ENCODE measurements around the gene ARHGAP10.
"Not testable (repeated sequence)": the region's sequence is repeated elsewhere in the genome, so short reads cannot be mapped to it uniquely, and the experiment has no call there.

ARHGAP10 gene

DNA sequence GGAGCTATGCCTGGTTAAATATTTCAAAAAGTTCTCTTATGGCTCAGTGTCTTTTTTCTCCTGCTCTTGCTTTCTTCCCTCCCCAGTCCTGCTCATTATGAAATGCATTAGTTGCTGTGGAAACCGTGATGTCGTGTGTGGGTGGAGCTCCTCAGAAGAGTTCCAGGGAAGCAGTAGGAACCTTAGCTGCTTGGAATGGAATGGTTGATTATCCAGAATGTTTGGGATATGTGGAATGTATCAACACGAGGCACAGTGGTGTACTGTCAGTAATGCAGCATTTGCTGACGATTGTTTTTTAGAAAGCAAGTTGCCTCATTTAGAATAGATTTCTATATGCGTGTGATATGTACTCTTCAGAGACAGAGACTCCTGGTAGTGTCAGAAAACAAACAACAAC lies 333.2 kb downstream of the ARHGAP10 start:
- no peak for DNase-seq (ENCODE audit: low read depth)

DNA sequence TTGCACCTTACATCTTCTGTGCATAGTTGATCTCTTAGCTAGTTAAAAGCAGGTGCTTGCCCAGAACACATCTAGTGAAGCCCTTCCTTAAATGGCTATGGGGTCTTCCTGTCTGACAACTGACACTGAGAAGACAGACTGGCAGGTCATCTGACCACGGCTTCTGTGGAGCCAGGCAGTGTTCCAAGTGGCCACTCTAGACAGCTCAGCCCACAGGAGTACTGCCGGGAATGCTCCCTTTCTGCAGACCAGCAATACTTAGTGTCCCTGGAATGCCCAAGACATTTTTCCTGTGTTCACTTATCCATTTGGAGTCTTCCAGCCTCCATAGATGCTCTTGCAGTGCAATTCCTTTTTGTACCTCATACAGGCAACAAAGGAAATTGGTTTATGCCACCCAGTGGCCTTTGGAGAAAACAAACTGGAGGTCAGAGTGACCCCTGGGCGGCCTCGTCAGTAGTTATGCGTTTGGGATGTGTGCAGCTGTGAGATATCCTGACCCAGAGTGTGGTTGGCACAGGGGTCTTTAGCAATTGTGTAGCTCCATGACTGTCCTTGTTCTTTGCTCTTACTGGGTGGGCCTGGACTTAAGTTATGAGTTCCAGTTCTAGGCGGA lies 335.5 kb downstream of the ARHGAP10 start:
- DNase-seq (ENCODE audit: low read depth): no peak

DNA sequence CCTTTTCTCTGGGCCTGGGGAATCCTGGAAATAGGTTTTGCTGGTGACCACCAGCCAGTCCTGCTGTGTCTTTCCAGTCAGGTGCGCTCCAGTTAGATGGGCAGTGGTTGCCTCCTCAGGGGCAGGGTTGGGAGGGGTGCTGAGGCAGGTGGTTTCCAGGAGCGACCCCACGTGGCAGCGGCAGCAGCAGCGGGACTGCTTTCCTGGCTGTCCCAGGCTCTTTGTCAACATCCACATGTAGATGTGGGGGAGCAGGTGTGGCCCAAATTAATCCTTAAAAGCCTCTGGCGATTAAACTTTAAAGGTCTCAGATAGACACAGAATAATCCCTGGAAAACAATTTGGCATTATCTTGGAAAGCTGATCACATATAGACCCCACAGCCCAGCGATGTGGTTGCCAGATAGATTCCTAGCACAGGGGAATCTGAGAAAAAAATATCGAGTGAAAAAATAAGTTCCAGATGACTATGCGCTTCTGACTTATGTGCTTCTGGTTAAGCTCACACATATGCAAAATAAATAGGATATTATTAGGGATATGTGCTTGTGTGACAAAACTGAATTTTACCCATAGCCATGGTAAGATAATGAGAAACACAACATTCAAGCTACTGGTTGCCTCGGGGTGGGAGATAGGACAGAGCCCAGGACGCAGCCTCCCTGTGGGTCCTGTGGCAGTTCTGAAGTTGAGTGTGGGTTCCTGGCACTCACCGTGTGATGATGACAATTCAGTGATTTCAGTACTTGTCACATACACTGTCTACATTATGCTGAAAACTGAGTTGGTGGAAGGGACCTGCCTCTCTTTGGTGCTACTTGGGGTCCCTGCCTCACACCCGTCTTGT lies 336.4 kb downstream of the ARHGAP10 start:
- no peak for DNase-seq (ENCODE audit: low read depth)

DNA sequence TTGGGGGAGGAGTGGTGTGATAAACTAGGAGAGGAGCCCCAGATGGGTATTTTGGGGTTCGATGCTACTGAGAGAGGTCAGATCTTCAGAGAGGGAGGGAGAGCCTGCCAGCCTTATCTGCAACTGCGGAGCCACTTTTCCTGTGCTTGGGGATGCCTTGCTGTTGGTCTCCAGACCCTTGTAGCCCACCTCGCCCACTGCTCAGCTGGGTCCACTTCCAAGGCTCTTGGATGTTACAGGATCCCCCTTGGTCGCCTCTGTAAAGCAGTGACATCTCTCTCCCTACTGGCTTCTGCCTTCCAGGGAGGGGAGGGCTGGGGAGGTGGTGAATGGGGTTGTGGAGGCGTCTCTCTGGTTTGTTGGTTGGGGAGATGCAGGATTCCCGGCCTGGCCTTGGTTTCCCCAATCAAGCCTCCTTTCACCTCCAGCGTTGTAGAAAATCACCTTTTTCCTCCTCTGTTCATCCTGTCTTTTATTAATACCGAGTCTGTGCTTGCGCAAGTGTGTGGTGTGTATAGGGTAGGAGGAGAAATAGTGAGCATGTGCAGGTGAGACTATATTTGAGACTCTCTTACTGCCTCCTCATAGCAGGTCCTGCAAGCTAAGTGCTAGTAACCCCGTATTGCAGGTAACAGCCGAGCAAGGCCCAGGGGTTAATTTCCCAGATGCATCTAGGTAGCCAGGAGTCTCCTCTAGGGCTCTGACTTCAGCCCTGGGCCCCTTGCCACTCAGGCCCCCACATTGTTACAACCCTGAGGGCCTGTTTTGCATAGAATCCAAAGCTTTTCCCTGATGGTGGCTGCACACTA lies 337.4 kb downstream of the ARHGAP10 start:
- DNase-seq (ENCODE audit: low read depth): no peak

DNA sequence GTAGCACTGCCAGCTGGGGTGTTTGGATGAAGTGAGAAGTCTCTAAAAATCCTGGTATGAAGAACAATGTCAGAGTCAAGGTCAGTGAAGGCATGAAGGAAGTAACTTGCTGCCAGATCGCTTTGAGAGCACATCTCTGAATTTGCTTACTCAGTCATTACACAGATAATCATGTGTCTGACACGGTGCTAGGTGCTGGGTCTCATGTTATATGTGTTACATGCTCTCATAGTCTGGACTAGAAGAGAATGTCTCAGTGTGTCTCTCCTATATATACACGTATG lies 337.9 kb downstream of the ARHGAP10 start:
- DNase-seq (ENCODE audit: low read depth): no peak

DNA sequence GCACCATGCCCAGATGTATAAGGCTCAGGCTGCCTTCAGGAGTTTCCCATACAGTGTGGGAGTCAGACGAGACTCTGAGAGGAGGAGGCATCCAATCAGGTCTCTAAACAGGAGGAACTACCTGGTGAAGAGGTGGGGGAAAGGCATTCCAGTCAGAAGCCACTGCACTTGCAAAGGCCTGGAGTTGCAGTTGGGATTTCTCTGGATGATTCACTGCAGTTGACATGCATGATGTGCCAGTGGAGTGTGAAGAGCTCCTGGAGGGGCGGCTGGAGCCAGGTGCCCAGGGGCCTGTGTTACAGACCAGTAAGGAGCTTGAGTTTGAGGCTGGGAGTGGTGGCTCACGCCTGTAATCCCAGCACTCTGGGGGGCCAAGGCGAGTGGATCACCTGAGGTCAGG lies 339.1 kb downstream of the ARHGAP10 start:
- no peak for DNase-seq (ENCODE audit: low read depth)

DNA sequence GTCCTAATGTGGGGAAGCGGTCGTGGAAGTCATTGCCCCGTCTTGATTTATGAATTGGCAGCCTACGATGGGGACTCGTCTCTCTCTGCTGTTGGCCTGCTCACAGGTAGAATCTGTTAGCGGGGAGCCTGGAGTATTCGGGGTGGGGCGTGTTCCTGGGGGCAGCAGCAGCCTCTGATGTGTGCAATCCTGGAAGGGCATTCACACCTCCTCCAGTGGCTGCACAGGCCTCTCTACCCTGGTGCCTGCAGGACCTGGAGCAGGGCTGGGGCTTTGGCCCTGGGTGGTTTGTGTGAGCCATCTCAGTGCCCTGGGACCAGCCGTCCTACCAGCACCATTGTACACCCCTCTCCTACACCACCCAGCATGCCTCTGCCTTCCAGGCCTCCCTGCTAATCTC lies 340.9 kb downstream of the ARHGAP10 start:
- no peak for DNase-seq (ENCODE audit: low read depth)

DNA sequence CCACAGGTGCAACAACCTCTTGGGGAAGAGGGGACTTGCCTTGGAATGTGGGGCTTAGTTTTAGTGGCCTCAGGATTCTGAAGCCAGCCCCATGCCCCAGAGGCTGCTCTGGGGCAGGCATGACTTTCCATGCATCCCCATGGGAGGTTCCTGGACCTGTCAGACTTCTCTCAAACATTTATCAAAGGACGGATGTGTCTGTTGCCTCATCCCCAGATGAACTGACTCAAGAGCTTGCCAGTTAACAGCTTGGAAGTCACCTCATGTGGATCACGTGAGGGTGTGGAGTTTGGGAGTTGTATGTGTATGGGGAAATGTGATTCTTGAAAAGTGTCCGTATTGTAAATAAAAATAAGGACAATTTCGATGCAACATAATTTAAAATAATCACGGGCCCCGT lies 341.5 kb downstream of the ARHGAP10 start:
- no peak for DNase-seq (ENCODE audit: low read depth)

DNA sequence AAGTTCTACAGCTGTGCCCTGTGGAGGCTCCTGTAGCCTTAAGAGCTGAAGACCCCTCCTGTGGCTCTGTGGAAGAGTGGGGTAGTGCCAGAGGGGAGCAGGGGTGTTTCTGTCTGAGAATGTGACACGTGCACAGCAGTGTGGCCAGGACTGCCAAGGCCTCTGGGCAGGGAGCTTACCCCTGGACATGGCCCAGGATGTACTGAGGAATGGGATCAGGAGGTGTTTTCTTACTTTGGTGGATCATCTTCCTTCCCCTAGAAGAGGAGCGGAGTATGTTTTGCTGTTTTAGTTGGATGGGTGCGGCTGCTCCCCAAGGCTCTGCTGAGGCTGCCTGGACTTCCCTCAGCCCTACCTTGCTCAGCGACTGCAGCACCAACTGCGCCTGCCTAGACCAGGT lies 342.6 kb downstream of the ARHGAP10 start:
- no peak for DNase-seq (ENCODE audit: low read depth)

DNA sequence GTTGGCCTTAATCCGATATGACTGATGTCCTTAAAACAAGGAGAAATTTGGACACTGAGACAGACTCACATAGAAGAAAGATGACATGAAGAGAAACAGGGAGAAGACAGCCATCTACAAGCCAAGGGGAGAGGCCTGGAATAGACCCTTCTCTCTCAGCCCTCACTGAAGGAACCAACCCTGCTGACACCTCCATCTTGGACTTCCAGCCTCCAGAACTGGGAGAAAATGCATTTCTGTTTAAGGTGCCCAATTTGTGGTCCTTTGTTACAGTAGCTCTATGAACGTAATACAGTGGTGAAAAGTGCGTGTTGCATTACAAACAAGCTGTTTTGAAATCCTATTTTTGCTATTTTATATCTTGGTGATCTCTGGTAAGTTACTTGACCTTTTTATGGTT lies 343.6 kb downstream of the ARHGAP10 start:
- no peak for DNase-seq (ENCODE audit: low read depth)

DNA sequence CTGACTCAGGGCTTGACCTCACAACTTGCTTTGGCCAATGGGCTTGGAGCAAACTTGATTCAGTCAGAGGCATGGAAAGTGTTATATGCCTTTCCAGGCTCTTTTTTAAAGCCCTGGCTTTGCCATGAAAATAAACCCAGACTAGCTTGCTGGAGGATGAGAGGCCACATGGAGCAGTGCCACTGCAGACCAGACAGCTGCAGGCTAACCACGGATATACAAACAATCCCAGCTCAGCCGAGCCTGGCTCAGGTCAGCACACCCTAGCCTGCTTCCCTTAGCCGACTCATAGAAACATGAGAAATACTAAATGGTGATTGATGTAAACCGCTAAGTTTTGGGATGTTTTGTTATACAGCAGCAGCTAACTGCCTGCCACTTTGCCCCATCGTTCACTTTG lies 345.1 kb downstream of the ARHGAP10 start:
- no peak for DNase-seq (ENCODE audit: low read depth)

DNA sequence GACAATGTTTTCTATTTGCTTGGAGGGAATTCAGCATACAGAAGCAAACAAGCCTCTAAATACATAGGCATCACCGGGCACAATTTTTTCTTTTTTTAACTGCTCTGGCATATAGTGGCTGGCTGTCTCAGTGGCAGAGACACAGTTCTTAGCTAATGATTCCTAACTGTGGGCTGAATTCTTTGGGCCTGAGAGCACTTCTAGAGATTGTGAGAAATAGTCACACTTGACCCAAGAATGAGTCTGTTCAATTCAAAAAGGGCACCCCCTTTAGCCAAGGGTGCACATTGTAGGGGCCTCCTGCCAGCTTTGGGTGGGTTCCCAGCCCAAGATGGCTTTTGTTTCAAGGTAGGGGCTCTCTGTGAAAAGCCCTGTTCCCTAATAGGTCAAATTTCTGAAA lies 345.7 kb downstream of the ARHGAP10 start:
- no peak for DNase-seq (ENCODE audit: low read depth)

DNA sequence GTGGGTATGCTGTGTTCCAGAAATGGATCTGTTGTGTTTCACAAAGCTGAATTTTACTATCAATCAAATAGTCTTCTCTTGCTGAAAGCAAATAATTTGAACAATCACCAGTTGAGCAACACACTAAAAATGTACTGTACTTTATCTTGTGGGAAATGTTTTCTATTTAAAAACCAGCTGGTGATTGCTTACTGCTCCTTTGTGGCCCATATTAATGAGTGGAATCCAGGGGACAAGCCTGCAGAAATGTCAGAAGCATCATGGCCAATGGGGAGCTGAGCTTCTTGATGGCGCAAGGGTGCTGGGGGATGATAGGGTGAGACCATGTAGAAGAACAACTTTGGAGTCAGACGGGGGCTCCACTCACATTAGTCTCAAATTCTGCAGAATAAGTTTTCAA lies 346.2 kb downstream of the ARHGAP10 start:
- DNase-seq (ENCODE audit: low read depth): no peak

DNA sequence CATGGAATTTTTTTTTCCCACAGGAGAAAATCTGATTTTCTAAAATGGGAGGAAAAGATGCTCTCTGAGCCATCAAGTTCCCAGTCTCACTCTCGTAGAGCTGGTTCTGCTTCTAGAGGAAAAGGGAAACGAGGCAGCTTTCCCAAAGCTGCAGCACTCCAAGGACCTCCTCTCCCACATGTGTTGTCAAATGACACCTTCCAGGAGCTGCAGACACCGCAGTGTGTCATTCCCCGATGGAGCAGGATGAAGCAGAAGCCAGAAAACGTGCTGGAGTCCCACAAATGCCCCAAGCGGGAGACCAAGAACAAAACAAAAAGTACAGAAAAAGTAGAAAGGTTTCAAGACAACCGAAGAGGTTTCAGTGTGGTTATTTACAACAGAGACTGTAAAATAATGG lies 348.1 kb downstream of the ARHGAP10 start:
- DNase-seq (ENCODE audit: low read depth): no peak

DNA sequence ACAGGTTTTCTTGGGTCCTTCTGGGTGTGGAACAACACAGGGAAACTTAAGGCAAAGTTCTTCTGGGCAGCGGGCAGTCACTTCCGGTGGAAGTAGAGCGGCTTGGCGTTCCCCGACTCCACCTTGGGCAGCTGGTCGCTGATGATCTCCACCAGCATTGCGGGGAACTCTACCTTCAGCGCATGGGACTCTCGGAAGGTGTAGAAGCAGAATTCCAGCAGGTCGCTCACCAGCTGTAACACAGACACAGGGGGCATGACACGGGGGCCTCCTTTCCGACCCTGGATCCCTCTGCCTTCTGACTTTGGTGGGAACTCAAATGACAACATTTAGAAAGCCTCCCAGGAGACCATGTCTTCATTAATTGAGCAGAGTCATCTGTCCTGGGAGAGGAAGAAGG lies 349.4 kb downstream of the ARHGAP10 start:
- DNase-seq (ENCODE audit: low read depth): no peak

DNA sequence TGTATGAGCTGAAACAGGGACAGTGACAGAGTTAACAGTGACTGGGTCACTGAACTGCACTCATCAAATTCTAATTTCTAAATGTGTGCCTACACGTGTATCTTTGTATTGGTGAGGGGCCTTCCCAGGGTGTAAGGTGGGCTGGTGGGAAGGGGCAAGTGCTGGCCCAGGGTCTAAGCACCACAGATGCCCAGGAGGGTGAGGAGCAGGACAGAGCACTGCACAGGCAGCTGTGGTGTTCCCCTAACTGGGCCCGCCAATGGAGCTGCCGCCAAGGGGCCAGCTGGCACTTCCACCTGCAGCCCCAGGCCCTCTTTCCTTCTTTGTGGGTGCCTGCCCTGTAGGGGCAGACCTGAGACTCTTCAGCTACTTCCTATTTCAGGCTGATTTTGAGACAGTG lies 349.9 kb downstream of the ARHGAP10 start:
- no peak for DNase-seq (ENCODE audit: low read depth)

DNA sequence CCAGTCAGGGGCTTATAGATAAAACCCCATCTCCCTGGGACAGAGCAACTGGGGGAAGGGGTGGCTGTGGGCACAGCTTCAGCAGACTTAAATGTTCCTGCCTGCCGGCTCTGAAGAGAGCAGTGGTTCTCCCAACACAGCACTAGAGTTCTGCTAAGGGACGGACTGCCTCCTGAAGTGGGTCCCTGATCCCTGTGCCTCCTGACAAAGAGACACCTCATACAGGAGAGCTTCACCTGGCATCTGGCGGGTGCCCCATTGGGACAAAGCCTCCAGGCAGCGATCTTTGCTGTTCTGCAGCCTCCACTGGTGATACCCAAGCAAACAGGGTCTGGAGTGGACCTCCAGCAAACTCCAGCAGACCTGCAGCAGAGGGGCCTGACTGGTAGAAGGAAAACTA lies 351.2 kb downstream of the ARHGAP10 start:
- DNase-seq (ENCODE audit: low read depth): not testable (repeated sequence)

DNA sequence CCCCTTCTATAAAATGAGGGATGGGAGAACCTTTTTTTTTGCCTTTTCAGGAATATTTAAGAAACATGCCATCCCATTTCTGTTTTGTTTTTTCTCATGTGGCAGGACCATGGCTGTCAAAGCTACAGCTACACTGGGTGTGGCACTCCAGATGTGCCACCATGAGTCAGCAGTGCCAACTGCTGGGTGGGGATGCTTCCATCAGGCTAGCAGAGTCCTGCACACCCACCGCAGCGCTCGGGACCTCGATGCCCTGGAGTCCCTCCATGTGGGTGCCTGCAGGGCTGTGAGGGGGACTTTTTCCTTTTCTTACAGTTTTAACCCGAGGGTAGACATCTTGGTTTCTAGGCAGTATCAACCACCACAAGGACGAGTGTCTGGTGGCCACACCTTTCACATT lies 357.7 kb downstream of the ARHGAP10 start:
- no peak for DNase-seq (ENCODE audit: low read depth)

DNA sequence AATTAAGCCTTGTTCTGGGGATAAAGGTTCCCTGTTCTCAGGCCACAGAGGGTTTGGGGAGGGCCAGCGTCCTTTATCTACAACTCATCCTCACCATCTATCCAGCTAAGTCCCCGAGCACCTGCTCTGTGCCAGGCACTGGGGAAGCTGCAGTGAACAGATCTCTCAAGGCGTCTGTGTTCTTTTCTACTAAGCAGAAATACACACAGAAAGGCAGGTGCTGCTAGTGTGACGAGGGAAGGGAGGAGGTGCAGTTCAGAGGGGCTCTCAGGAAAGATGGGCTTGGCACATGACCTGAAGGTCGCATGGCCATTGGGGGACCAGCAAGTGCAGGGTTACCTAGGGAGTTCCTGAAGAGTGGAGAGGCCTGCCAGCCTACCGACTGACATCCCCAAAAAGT lies 358.1 kb downstream of the ARHGAP10 start:
- DNase-seq (ENCODE audit: low read depth): no peak

DNA sequence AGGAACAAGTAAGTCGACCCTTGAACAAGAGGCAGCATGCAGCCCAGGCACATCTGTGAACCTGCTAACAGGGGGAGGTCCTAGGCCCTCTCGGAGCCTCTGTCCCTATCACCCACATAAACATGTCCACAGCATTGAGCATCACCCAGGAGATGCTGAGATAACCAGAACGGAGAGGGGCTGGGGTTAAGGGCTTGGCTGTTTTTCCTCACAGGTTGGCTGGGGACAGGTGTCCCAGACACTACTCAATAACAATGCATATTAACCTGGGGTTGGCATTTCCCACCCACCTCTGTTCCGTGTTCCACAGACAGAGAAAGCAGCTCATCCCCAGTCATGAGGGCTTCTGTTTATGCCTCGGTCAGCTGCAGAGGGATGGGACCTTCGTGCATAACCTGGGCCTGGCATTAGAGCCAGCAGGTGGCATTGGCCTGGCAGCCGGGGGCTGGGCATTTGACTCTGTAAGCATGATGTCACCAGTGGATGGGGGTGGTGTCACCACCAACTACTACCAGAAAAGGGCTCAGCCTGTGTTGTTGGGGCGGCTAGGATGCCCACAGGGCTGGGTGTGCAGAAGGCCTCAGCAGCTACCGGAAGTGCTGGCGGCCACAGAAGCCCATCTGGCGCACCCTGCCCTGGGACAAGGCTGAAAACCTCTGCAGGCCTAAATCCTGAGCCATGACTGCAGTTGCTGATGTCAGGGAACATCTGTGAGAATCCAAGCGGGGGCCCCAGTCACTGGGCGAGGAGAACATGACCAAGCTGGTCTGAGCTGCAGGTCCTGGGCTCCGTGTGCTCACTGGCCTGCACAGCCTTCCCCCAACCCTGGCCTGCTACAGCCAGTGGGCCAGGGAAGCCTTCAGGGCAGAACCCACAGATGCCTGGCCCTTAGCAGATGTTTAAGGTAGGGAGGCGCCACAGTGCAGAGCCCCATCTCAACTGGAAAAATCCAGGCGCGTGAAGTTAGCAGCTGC lies 358.9 kb downstream of the ARHGAP10 start:
- DNase-seq (ENCODE audit: low read depth): no peak

DNA sequence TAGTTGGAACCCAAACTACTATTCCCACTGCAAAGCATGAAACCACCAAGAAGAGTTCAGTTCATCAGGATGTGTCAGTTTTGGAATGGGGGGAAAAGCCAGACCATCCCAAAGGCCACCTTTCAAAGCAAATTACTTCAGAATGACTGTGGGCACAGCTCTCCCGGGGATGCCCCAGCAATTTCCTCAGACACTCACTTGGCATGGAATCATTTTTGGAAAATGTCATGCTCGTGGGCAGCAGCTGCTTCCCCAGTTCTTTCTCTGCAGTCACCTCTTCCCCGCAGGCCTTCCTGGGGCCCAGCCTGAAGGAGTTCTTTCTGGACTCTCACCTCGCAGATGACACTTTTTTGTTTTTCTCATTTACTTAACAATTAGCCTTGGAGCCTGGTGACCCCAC lies 360.0 kb downstream of the ARHGAP10 start:
- DNase-seq (ENCODE audit: low read depth): no peak

Data from T-helper 22 cell (primary cell).